ENCODE data around the gene NPIPA7.
"Not testable (repeated sequence)": the region's sequence is repeated elsewhere in the genome, so short reads cannot be mapped to it uniquely, and the experiment has no call there.

NPIPA7 gene

DNA sequence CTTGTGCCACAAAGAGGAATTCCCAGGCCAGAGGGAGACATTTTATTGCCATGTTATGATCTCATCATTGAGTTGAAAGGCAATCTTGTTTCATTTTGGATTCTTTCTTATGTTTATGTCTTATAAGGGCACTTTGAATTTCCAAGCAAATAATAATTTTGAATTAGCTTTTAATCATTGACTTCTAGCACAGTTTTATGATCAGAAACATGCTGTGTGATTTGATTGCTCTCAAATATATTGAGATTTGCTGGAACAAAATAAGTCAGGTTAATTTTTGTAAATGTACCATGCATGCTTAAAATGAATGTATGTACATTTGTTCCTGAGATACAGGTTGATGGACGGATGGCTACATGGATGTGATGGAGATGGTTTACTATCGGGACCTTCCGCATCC is at the start of gene NPIPA7:
TSS of gene NPIPA7 (plus strand) at position 301 of the 400 bp plus-strand sequence. CDS start 105 bp downstream, outside the sequence.
- not testable (repeated sequence) for DNase-seq

DNA sequence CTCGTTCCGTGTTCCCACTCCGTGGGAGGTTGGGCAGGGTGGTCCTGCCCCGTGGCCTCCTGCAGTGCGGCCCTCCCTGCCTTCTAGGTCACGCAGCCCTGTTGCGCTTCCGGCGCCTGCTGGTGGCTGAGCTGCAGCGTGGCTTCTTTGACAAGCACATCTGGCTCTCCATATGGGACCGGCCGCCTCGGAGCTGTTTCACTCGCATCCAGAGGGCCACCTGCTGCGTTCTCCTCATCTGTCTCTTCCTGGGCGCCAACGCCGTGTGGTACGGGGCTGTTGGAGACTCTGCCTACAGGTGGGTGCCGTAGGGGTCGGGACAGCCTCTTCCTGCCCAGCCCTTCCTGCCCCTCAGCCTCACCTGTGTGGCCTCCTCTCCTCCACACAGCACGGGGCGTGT is 47.5 kb upstream of the NPIPA7 start:
- DNase-seq, result not testable (repeated sequence)

DNA sequence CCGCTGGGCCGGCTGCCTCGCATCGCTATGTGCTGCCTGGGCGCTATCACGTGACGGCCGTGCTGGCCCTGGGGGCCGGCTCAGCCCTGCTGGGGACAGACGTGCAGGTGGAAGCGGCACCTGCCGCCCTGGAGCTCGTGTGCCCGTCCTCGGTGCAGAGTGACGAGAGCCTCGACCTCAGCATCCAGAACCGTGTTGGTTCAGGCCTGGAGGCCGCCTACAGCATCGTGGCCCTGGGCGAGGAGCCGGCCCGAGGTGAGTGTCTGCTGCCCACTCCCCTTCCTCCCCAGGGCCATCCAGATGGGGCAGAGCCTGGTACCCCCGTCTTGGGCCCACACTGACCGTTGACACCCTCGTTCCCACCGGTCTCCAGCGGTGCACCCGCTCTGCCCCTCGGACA is 21.4 kb upstream of the NPIPA7 start:
- not testable (repeated sequence) for DNase-seq

DNA sequence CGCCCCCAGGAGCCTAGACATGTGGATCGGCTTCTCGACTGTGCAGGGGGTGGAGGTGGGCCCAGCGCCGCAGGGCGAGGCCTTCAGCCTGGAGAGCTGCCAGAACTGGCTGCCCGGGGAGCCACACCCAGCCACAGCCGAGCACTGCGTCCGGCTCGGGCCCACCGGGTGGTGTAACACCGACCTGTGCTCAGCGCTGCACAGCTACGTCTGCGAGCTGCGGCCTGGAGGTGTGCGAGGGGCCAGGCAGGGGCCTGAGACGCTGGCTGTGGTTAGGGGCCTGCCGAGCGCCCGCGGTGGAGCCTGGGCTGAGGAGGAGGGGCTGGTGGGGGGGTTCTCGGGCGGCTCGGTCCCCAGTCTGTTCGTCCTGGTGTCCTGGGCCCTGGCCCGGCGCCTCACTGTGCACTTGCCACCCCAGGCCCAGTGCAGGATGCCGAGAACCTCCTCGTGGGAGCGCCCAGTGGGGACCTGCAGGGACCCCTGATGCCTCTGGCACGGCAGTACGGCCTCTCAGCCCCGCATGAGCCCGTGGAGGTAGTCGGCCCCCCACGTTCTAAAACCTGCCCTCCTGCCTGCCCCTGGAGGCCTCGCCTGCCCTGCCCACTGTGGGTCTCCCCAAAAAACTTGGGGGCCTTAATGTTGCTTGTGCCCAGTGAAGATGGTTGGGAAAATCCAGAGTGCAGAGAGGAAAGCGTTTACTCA is 20.2 kb upstream of the NPIPA7 start:
- DNase-seq, result not testable (repeated sequence)

DNA sequence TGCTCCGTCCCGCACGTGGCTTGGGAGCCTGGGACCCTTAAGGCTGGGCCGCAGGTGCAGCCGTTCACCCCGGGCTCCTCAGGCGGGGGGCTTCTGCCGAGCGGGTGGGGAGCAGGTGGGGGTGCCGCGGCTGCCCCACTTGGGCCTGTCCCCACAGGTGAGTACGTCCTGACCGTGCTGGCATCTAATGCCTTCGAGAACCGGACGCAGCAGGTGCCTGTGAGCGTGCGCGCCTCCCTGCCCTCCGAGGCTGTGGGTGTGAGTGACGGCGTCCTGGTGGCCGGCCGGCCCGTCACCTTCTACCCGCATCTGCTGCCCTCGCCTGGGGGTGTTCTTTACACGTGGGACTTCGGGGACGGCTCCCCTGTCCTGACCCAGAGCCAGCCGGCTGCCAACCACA is 15.3 kb upstream of the NPIPA7 start:
- DNase-seq, result not testable (repeated sequence)

DNA sequence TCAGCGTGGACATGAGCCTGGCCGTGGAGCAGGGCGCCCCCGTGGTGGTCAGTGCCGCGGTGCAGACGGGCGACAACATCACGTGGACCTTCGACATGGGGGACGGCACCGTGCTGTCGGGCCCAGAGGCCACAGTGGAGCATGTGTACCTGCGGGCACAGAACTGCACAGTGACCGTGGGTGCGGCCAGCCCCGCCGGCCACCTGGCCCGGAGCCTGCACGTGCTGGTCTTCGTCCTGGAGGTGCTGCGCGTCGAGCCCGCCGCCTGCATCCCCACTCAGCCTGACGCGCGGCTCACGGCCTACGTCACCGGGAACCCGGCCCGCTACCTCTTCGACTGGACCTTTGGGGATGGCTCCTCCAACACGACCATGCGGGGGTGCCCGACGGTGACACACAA is 14.8 kb upstream of the NPIPA7 start:
- not testable (repeated sequence) for DNase-seq

DNA sequence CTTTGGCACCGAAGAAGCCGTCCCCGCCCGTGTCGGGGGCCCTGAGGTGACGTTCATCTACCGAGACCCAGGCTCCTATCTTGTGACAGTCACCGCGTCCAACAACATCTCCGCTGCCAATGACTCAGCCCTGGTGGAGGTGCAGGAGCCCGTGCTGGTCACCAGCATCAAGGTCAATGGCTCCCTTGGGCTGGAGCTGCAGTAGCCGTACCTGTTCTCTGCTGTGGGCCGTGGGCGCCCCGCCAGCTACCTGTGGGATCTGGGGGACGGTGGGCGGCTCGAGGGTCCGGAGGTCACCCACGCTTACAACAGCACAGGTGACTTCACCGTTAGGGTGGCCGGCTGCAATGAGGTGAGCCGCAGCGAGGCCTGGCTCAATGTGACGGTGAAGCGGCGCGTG is 14.2 kb upstream of the NPIPA7 start:
- not testable (repeated sequence) for DNase-seq

DNA sequence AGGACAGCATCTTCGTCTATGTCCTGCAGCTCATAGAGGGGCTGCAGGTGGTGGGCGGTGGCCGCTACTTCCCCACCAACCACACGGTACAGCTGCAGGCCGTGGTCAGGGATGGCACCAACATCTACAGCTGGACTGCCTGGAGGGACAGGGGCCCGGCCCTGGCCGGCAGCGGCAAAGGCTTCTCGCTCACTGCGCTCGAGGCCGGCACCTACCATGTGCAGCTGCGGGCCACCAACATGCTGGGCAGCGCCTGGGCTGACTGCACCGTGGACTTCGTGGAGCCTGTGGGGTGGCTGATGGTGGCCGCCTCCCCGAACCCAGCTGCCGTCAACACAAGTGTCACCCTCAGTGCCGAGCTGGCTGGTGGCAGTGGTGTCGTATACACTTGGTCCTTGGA is 13.6 kb upstream of the NPIPA7 start:
- not testable (repeated sequence) for DNase-seq

DNA sequence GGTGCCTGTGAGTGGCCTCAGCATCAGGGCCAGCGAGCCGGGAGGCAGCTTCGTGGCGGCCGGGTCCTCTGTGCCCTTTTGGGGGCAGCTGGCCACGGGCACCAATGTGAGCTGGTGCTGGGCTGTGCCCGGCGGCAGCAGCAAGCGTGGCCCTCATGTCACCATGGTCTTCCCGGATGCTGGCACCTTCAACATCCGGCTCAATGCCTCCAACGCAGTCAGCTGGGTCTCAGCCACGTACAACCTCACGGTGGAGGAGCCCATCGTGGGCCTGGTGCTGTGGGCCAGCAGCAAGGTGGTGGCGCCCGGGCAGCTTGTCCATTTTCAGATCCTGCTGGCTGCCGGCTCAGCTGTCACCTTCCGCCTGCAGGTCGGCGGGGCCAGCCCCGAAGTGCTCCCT is 13.1 kb upstream of the NPIPA7 start:
- not testable (repeated sequence) for DNase-seq

DNA sequence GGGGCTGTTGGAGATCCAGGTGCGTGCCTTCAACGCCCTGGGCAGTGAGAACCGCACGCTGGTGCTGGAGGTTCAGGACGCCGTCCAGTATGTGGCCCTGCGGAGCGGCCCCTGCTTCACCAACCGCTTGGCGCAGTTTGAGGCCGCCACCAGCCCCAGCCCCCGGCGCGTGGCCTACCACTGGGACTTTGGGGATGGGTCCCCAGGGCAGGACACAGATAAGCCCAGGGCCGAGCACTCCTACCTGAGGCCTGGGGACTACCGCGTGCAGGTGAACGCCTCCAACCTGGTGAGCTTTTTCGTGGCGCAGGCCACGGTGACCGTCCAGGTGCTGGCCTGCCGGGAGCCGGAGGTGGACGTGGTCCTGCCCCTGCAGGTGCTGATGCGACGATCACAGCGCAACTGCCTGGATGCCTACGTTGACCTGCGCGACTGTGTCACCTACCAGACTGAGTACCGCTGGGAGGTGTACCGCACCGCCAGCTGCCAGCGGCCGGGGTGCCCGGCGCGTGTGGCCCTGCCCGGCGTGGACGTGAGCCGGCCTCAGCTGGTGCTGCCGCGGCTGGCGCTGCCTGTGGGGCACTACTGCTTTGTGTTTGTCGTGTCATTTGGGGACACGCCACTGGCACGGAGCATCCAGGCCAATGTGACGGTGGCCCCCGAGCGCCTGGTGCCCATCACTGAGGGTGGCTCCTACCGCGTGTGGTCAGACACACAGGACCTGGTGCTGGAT is 12.2 kb upstream of the NPIPA7 start:
- DNase-seq, result not testable (repeated sequence)

DNA sequence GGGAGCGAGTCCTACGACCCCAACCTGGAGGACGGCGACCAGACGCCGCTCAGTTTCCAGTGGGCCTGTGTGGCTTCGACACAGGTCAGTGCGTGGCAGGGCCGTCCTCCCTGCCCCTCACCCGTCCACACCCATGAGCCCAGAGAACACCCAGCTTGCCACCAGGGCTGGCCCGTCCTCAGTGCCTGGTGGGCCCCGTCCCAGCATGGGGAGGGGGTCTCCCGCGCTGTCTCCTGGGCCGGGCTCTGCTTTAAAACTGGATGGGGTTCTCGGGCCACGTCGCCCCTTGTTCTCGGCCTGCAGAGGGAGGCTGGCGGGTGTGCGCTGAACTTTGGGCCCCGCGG is 11.7 kb upstream of the NPIPA7 start:
- not testable (repeated sequence) for DNase-seq

DNA sequence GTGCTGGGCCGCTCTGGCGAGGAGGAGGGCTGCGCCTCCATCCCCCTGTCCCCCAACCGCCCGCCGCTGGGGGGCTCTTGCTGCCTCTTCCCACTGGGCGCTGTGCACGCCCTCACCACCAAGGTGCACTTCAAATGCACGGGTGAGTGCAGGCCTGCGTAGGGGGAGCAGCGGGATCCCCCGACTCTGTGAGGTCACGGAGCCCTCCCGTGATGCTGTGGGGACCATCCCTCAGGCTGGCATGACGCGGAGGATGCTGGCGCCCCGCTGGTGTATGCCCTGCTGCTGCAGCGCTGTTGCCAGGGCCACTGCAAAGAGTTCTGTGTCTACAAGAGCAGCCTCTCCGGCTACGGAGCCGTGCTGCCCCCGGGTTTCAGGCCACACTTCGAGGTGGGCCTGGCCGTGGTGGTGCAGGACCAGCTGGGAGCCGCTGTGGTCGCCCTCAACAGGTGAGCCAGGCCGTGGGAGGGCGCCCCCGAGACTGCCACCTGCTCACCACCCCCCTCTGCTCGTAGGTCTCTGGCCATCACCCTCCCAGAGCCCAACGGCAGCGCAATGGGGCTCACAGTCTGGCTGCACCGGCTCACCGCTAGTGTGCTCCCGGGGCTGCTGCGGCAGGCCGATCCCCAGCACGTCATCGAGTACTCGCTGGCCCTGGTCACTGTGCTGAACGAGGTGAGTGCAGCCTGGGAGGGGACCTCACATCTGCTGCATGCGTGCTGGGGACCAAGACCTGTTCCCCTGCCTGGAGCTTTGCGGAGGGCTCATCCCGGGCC is 9.7 kb upstream of the NPIPA7 start:
- DNase-seq, result not testable (repeated sequence)

DNA sequence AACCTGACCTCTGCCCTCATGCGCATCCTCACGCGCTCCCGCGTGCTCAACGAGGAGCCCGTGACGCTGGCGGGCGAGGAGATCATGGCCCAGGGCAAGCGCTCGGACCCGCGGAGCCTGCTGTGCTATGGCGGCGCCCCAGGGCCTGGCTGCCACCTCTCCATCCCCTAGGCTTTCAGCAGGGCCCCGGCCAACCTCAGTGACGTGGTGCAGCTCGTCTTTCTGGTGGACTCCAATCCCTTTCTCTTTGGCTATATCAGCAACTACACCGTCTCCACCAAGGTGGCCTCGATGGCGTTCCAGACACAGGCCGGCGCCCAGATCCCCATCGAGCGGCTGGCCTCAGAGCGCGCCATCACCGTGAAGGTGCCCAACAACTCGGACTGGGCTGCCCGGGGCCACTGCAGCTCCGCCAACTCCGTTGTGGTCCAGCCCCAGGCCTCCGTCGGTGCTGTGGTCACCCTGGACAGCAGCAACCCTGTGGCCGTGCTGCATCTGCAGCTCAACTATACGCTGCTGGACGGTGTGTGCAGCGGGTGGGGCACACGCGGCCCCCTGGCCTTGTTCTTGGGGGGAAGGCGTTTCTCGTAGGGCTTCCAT is 7.7 kb upstream of the NPIPA7 start:
- not testable (repeated sequence) for DNase-seq

DNA sequence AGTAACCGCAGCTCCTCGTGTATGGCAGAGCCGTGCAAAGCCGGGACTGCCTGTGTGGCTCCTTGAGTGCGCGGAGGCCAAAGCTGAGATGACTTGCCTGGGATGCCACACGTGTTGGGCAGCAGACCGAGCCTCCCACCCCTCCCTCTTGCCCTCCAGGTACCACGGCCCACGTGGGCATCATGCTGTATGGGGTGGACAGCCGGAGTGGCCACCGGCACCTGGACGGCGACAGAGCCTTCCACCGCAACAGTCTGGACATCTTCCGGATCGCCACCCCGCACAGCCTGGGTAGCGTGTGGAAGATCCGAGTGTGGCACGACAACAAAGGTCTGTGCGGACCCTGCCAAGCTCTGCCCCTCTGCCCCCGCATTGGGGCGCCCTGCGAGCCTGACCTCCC is 4.7 kb upstream of the NPIPA7 start:
- DNase-seq, result not testable (repeated sequence)

DNA sequence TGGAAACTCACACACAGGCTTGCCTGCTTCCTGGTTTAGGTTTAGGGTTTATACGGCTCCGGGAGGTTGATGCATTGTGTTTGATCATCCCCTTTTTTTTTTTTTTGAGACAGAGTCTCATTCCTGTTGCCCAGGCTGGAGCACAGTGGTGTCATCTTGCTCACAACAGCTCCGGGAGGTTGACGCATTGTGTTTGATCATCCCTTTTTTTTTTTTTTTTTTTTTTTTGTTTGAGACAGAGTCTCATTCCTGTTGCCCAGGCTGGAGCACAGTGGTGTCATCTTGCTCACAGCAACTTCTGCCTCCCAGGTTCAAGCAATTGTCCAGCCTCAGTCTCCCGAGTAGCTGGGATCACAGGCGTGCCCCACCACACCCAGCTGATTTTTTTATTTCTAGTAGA is 20.7 kb downstream of the NPIPA7 start:
- DNase-seq, result not testable (repeated sequence)

DNA sequence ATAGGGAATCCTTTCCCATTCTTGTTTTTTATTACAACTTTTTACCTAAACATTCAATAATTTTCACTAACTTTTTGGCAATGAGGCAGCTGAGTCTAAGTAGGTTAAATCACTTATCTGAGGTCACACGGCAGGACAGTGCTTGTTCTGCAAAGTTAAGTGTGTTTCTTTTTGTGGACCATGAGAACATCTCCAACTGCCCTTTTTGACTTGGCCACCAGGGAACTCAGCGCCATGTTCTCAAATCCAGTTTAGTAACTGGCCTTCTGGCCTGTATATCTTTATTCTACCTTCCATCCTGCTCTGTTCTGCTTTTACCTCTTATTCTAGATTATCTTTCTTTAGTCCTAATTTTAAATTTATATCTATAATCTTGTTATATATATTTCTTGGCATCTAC is 23.4 kb downstream of the NPIPA7 start:
- DNase-seq, result not testable (repeated sequence)

DNA sequence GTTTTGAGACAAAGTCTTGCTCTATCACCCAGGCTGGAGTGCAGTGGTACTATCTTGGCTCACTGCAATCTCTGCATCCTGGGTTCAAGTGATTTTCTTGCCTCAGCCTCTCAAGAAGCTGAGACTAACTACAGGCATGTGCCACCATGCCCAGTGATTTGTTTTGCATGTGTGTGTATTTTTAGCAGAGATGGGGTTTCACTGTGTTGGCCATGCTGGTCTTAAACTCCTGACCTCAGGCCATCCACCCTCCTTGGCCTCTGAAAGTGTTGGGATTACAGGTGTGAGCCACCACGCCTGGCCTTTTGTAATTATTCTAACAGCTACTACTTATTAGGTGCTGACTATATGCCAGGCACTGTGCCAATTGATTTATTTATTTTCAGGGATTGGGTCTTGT is 25.3 kb downstream of the NPIPA7 start:
- not testable (repeated sequence) for DNase-seq

DNA sequence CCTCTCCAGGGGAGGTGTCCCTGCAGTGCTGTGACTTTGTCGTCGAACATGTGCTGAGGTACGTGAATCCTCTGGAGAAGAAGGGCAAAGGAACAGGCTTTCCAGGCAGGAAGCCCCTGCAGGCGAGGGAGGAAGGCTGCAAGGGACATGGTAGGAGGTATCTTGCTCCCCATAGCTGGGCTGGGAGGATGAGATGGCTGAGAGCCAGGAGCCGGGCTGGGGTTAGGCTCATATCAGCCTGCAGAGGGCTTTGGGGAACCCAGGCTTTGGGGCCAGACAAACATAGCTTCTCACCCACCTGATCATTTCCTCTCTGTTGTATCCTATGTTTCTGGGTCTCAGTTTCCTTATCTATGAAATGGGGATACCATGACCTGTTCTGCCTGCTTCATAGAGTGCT is 26.5 kb downstream of the NPIPA7 start:
- not testable (repeated sequence) for DNase-seq

DNA sequence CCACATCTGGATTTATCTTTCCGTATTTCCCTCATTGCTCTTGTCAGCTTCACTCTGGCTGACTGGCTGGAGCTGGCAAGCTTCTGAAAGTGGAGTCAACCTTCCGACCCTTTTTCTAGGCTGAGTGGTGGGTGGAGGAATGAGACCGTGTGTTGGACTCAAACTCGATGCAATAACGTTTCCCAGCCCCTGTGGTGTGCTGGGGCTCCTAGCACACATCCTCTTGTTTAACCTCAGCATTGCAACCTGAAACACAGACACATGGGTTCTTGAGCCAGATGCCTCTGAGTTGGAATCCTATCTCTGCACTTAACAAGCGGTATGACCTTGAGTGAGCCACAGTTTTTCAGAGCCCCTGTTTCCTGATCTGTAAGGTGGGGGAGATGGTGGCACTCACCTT is 29.5 kb downstream of the NPIPA7 start:
- not testable (repeated sequence) for DNase-seq

DNA sequence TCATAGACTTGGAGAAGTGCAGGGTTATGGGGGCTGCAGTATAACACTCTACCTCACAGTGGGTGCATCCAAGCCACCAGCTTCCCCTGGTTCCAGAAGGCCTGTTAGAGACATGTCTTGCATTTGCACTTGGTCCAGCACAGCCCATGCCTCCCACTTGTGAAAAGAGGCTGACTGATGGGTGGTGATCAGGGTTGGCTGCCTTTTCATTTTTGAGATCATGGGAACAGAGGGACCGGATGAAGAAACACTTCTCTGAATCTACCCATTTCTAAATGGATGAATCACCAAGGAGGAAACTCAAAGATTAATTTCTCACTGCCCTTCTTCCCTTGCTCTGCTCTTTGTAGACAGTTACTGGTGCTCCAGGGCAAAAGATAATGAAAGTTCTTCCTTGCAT is 34.8 kb downstream of the NPIPA7 start:
- not testable (repeated sequence) for DNase-seq

DNA sequence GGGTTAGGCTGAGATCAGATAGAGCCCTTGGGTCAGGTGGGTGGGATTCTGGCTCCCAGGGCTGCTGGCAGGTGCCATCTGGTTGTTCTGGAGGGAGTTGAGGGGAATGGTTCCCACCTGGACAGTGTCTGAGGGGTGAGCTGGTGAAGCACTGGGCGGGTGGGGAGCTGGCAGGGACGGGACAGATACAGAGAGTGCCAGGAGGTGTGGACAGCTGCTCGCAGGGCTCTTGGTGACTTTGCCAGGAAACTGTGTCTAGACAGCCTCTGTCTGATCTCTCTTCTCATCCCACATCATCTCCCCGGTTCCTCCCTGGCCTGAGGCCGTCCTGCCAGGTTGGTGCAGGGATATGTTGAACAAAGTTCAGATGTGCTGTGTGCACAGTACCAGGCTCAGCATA is 38.1 kb downstream of the NPIPA7 start:
- DNase-seq, result not testable (repeated sequence)

DNA sequence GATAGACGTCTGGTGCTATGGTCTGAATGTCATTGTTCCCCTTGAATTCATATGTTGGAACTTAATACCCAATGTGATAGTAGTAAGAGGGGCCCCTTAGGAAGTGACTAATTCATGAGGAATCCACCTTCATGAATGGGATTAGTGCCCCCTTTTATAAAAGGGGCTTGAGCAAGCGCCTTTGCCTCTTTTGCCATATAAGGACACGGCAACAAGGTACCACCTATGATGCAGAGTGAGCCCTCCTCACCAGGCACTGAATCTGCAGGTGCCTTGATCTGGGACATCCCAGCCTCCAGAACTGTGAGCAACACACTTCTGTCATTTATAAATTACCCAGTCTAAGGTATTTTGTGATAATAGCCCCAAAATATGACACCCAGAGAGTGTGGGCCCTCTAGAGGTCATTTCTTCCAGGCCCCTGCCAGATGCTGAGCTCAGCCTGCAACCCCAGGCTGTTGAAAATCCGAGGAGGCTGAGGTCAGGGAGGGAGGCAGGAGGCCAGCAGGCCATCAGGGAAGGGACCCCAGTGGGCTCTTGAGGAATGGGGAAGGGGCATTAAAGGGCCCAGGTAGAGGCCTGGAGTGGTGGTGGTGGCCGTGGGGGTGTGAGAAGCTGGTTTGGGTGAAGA is 39.1 kb downstream of the NPIPA7 start:
- DNase-seq, result not testable (repeated sequence)

DNA sequence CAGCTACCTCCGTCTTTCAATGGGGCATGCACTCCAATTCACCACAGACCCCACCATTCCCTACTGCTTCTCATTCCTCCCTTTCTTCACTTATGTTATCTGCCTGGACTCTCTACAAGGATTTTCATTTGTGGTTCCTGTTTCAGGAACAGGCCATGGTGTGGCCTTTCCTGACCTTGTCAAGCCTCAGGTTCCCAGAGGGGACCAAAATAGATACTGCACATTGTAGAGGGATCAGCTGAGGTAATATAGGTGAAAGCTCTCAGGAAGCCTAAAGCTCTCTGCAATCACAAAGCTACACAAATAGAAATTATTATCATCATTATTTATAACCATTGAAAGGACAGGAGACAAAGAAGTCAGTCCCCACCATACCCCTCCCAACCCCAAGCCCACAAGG is 41.6 kb downstream of the NPIPA7 start:
- not testable (repeated sequence) for DNase-seq

Measured in NCI-H1694 treated with DMSO at 0.1 percent for 48 hours (cell line).